BLaER1 (cell line): Measurements from ENCODE around the gene ETNK2.

ENCODE experiments used
- H3K27ac ChIP-seq: shearing (Covaris generic); formaldehyde crosslinking; 2 replicates; pipeline ENCODE4 v1.8.1; 2022
- H3K27me3 ChIP-seq: shearing (Covaris generic); formaldehyde crosslinking; 2 replicates; pipeline ENCODE4 v1.8.1; 2022
- H3K36me3 ChIP-seq: shearing (Covaris generic); formaldehyde crosslinking; 2 replicates; pipeline ENCODE4 v1.8.1; 2022
- H3K4me1 ChIP-seq: shearing (Covaris generic); formaldehyde crosslinking; 2 replicates; pipeline ENCODE4 v1.8.1; 2022
- H3K4me2 ChIP-seq: shearing (Covaris generic); formaldehyde crosslinking; 2 replicates; pipeline ENCODE4 v1.8.1; 2022
- H3K4me3 ChIP-seq: shearing (Covaris generic); formaldehyde crosslinking; 2 replicates; pipeline ENCODE4 v1.8.1; 2022
- H3K9ac ChIP-seq: shearing (Covaris generic); formaldehyde crosslinking; 2 replicates; pipeline ENCODE4 v1.8.1; 2022
- H3K9me3 ChIP-seq: shearing (Covaris generic); formaldehyde crosslinking; 2 replicates; pipeline ENCODE4 v1.8.1; 2022
- H4K20me1 ChIP-seq: shearing (Covaris generic); formaldehyde crosslinking; 2 replicates; pipeline ENCODE4 v1.8.1; 2022
- Cebpa-rat ChIP-seq: shearing (Covaris generic); IDR thresholded peaks from 2 replicates; pipeline ENCODE4 v1.8.1; 2022

ETNK2 gene

GRCh38 chr1:204139088-204139487 is 12.8 kb downstream of the ETNK2 start:
- Histone ChIP-seq H3K4me1 (peaks cover 6% of the 10 kb centered on the region), H3K4me3 (no peak overlapping the region), H3K27ac (no peak overlapping the region), H4K20me1 (no peaks in the 10 kb centered on the region), H3K4me2 (no peak overlapping the region), H3K9ac (no peak overlapping the region), H3K9me3 (no peaks in the 10 kb centered on the region), H3K27me3 (no peaks in the 10 kb centered on the region), H3K36me3 (peaks cover 54% of the 10 kb centered on the region)
- no peak for TF ChIP-seq Cebpa-rat

GRCh38 chr1:204136814-204137213 is 15.0 kb downstream of the ETNK2 start:
- no peak overlapping the region for H3K4me2 ChIP-seq
- peaks cover 11% of the 10 kb centered on the region for H3K4me1 ChIP-seq
- H3K9ac ChIP-seq: no peak overlapping the region
- no peak for TF ChIP-seq Cebpa-rat
- no peak overlapping the region for H3K27ac ChIP-seq
- H3K9me3 ChIP-seq: no peaks in the 10 kb centered on the region
- no peaks in the 10 kb centered on the region for H4K20me1 ChIP-seq
- peaks cover 52% of the 10 kb centered on the region for H3K36me3 ChIP-seq
- no peaks in the 10 kb centered on the region for H3K27me3 ChIP-seq
- H3K4me3 ChIP-seq: no peak overlapping the region

GRCh38 chr1:204134103-204134502 is 17.7 kb downstream of the ETNK2 start:
- Histone ChIP-seq H3K27ac (0 out of 2 replicates have a peak overlapping the region, but pooled peaks have one; percentile 1), H4K20me1 (no peaks in the 10 kb centered on the region), H3K27me3 (no peaks in the 10 kb centered on the region), H3K4me1 (peaks cover 11% of the 10 kb centered on the region), H3K4me2 (peak overlapping the region; percentile 38; the same call in 1 of the 2 replicates), H3K36me3 (peaks cover 33% of the 10 kb centered on the region), H3K9ac (0 out of 2 replicates have a peak overlapping the region, but pooled peaks have one; percentile 15), H3K4me3 (no peak overlapping the region), H3K9me3 (no peaks in the 10 kb centered on the region)
- no peak for TF ChIP-seq Cebpa-rat

- Histone ChIP-seq H3K4me2 (no peak overlapping the region), H3K9ac (no peak overlapping the region), H3K27ac (no peak overlapping the region), H3K36me3 (peaks cover 22% of the 10 kb centered on the region; the same call in 1 of the 2 replicates), H3K4me1 (peaks cover 17% of the 10 kb centered on the region), H3K27me3 (no peaks in the 10 kb centered on the region), H3K9me3 (no peaks in the 10 kb centered on the region), H3K4me3 (no peak overlapping the region), H4K20me1 (no peaks in the 10 kb centered on the region)
- TF ChIP-seq Cebpa-rat: no peak
Observed at GRCh38 chr1:204132718-204133117, 19.1 kb downstream of the ETNK2 start.

GRCh38 chr1:204131978-204132377 is 19.9 kb downstream of the ETNK2 start:
- Histone ChIP-seq H3K9me3 (no peaks in the 10 kb centered on the region), H3K27me3 (no peaks in the 10 kb centered on the region), H3K4me3 (no peak overlapping the region), H4K20me1 (no peaks in the 10 kb centered on the region), H3K9ac (no peak overlapping the region), H3K27ac (no peak overlapping the region), H3K4me2 (no peak overlapping the region), H3K36me3 (peaks cover 17% of the 10 kb centered on the region; the same call in 1 of the 2 replicates), H3K4me1 (peaks cover 22% of the 10 kb centered on the region)
- TF ChIP-seq Cebpa-rat: no peak

- no peak for TF ChIP-seq Cebpa-rat
- no peak overlapping the region for H3K9ac ChIP-seq
Observed at GRCh38 chr1:204130981-204131892, 20.6 kb downstream of the ETNK2 start.

GRCh38 chr1:204130178-204130577 is 21.7 kb downstream of the ETNK2 start:
- Histone ChIP-seq H3K9ac (no peak overlapping the region), H3K4me2 (no peak overlapping the region), H3K27me3 (no peaks in the 10 kb centered on the region), H3K4me3 (no peak overlapping the region), H3K27ac (no peak overlapping the region), H3K36me3 (peaks cover 10% of the 10 kb centered on the region; the same call in 1 of the 2 replicates), H3K9me3 (no peaks in the 10 kb centered on the region), H3K4me1 (peaks cover 40% of the 10 kb centered on the region), H4K20me1 (no peaks in the 10 kb centered on the region)
- no peak for TF ChIP-seq Cebpa-rat

More at GRCh38 chr1:204130981-204131892, 20.6 kb downstream of the ETNK2 start:
- Histone ChIP-seq H4K20me1 (no peaks in the 10 kb centered on the region), H3K9me3 (no peaks in the 10 kb centered on the region), H3K4me3 (no peak overlapping the region), H3K27ac (no peak overlapping the region), H3K4me1 (peaks cover 29% of the 10 kb centered on the region), H3K36me3 (peaks cover 14% of the 10 kb centered on the region; the same call in 1 of the 2 replicates), H3K27me3 (no peaks in the 10 kb centered on the region), H3K4me2 (no peak overlapping the region)

GRCh38 chr1:204128964-204129896 is 22.6 kb downstream of the ETNK2 start:
- H3K27ac ChIP-seq: 0 out of 2 replicates have a peak overlapping the region, but pooled peaks have one; percentile 30
- TF ChIP-seq Cebpa-rat: no peak
- peaks cover 37% of the 10 kb centered on the region for H3K4me1 ChIP-seq
- H3K36me3 ChIP-seq: peaks cover 2% of the 10 kb centered on the region; the same call in 1 of the 2 replicates
- H3K9ac ChIP-seq: peak overlapping the region; percentile 24; the same call in 1 of the 2 replicates
- H3K9me3 ChIP-seq: no peaks in the 10 kb centered on the region
- no peaks in the 10 kb centered on the region for H4K20me1 ChIP-seq
- no peak overlapping the region for H3K4me3 ChIP-seq
- peak overlapping the region; percentile 52 for H3K4me2 ChIP-seq
- H3K27me3 ChIP-seq: no peaks in the 10 kb centered on the region

- H3K27ac ChIP-seq: no peak overlapping the region
Observed at GRCh38 chr1:204128464-204128963, 23.3 kb downstream of the ETNK2 start.

More at GRCh38 chr1:204128464-204128963, 23.3 kb downstream of the ETNK2 start:
- H4K20me1 ChIP-seq: no peaks in the 10 kb centered on the region
- no peaks in the 10 kb centered on the region for H3K27me3 ChIP-seq
- H3K9ac ChIP-seq: no peak overlapping the region
- H3K4me3 ChIP-seq: no peak overlapping the region
- H3K9me3 ChIP-seq: no peaks in the 10 kb centered on the region
- TF ChIP-seq Cebpa-rat: no peak
- peak overlapping the region; percentile 52 for H3K4me2 ChIP-seq
- peaks cover 31% of the 10 kb centered on the region for H3K4me1 ChIP-seq
- H3K36me3 ChIP-seq: no peaks in the 10 kb centered on the region
